Caco-2 (cell line): ENCODE results near the gene NR4A2. TPM values are rescaled to one million over a fixed set of nuclear protein-coding genes. Genes with fewer than 3 reads are reported as not detected.

Experiments
- BruUV-seq: library from RNA; stranded (reverse); fragments of 400-500 nt; replicated peaks from 2 replicates; lab custom pipeline; 2021; lab: Mats Ljungman, UMichigan
- CTCF ChIA-PET: fragments of 300-600 bp; sonication (Branson Sonifier 250); formaldehyde crosslinking; loops from one replicate; lab custom pipeline; 2022; ENCODE audit warnings: antibody characterized with exemption; lab: Charles Lee
- POLR2A ChIA-PET: fragments of 300-600 bp; sonication (Branson Sonifier 250); formaldehyde crosslinking; loops from one replicate; lab custom pipeline; 2022; ENCODE audit warnings: antibody characterized with exemption; lab: Charles Lee
- DNase-seq, 2 experiments: peaks; one replicate each; pipeline versions ENCODE4 v3.0.0 to v3.0.0-alpha.2; 2020 to 2022
- H3K27me3 ChIP-seq: replicated peaks from 2 replicates; pipeline ENCODE4 v1.6.0; 2011; ENCODE audit warnings: low read length; ENCODE audit not compliant: control insufficient read depth, insufficient read depth
- H3K36me3 ChIP-seq: 2 replicates; pipeline ENCODE4 v1.5.1; 2011; ENCODE audit warnings: low read length; ENCODE audit not compliant: control insufficient read depth, insufficient read depth
- H3K4me1 ChIP-seq: fragments of 250-450 bp; sonication (Bioruptor Pico); 2 replicates; pipeline ENCODE4 v1.5.1; 2020; ENCODE audit warnings: mild to moderate bottlenecking
- H3K4me3 ChIP-seq: 2 replicates; pipeline ENCODE4 v1.5.1; 2011; ENCODE audit warnings: low read depth, mild to moderate bottlenecking, control low read depth, low read length
- H3K9me3 ChIP-seq: fragments of 250-450 bp; sonication (Bioruptor Pico); 2 replicates; pipeline ENCODE4 v1.5.1; 2020; ENCODE audit warnings: mild to moderate bottlenecking, moderate library complexity
- H3K27ac Mint-ChIP-seq: one replicate; pipeline ENCODE4 v1.8.0; 2022; ENCODE audit warnings: mixed read lengths; ENCODE audit not compliant: unreplicated experiment
- H3K27me3 Mint-ChIP-seq: one replicate; pipeline ENCODE4 v1.8.0; 2022; ENCODE audit warnings: mixed read lengths; ENCODE audit not compliant: insufficient read depth, unreplicated experiment
- H3K36me3 Mint-ChIP-seq: one replicate; pipeline ENCODE4 v1.8.0; 2022; ENCODE audit warnings: mild to moderate bottlenecking, mixed read lengths; ENCODE audit not compliant: insufficient read depth, unreplicated experiment
- H3K4me1 Mint-ChIP-seq: one replicate; pipeline ENCODE4 v1.8.0; 2022; ENCODE audit warnings: low read depth, mixed read lengths; ENCODE audit not compliant: unreplicated experiment
- H3K4me3 Mint-ChIP-seq: one replicate; pipeline ENCODE4 v1.8.0; 2022; ENCODE audit warnings: mild to moderate bottlenecking, moderate library complexity, mixed read lengths; ENCODE audit not compliant: unreplicated experiment
- H3K9me3 Mint-ChIP-seq: one replicate; pipeline ENCODE4 v1.8.0; 2022; ENCODE audit warnings: mixed read lengths; ENCODE audit not compliant: unreplicated experiment
- CTCF ChIP-seq, 2 experiments: fragments of 200-600 bp in 1 of 2; IDR thresholded peaks; 1 replicate in 1 of 2; 2 replicates in 1 of 2; pipeline versions ENCODE4 v1.5.1 to v1.8.0; 2011 to 2022; ENCODE audit warnings: antibody characterized with exemption in 1 of 2, control low read depth in 1 of 2, inconsistent platforms in 1 of 2, low read depth in 1 of 2, low read length in 1 of 2, mild to moderate bottlenecking in 1 of 2, moderate library complexity in 1 of 2; ENCODE audit not compliant: insufficient read depth in 1 of 2, severe bottlenecking in 1 of 2, unreplicated experiment in 1 of 2
- intact Hi-C: fragments of 100-400 bp; cut with micrococcal nuclease; formaldehyde crosslinking; loops from one replicate; pipeline ENCODE4 v1.10.0; 2022; ENCODE audit not compliant: unreplicated experiment
- total RNA-seq: library from RNA; stranded (reverse); gene quantifications from 2 replicates; pipeline ENCODE4 v1.2.3, GENCODE V29; 2022

NR4A2 gene
- total RNA-seq, 1 experiment from 2014 or later: 0.91 TPM

- H3K4me3 ChIP-seq: peak overlapping the region; percentile 61
- Mint-ChIP-seq H3K4me1 (peaks cover 8% of the 10 kb centered on the region), H3K36me3 (peaks cover 37% of the 10 kb centered on the region), H3K27ac (peak overlapping the region; percentile 97), H3K27me3 (peaks cover 3% of the 10 kb centered on the region), H3K4me3 (peak overlapping the region; percentile 94), H3K9me3 (no peaks in the 10 kb centered on the region)
- no peak for TF ChIP-seq CTCF (IDR thresholded peaks at IDR 0.05; ENCODE audit: insufficient read depth in 1 of 2, low read depth in 1 of 2, low read length in 1 of 2, severe bottlenecking in 1 of 2, unreplicated experiment in 1 of 2)
- no peaks in the 10 kb centered on the region for H3K9me3 ChIP-seq
- intact Hi-C loops: loop anchor here (1.0 to 10.0 kb wide), 9 partner anchors 66 to 957 kb away; no protein-coding TSS in a partner anchor
- H3K4me1 ChIP-seq: no peaks in the 10 kb centered on the region
- ChIA-PET CTCF (interaction anchor here (0.5 to 1.6 kb wide), 12 partner anchors 65 to 1610 kb away, joined by 3 to 7 read pairs (median 3); no protein-coding TSS in a partner anchor), POLR2A (interaction anchor here (0.7 to 1.5 kb wide), 3 partner anchors 8 to 65 kb away, joined by 3 to 5 read pairs (median 5); no protein-coding TSS in a partner anchor)
- BruUV-seq: TSS peak; percentile 29
- peak; percentile 74 to 78 for DNase-seq
- no peaks in the 10 kb centered on the region for H3K27me3 ChIP-seq
- H3K36me3 ChIP-seq: no peaks in the 10 kb centered on the region
Measured at GRCh38 chr2:156334496-156335478, 2.3 kb upstream of the NR4A2 start.

GRCh38 chr2:156333951-156334495, 1.5 kb upstream of the NR4A2 start:
- ChIA-PET POLR2A (interaction anchor here (0.6 to 1.5 kb wide), 4 partner anchors 7 to 66 kb away, joined by 3 to 5 read pairs (median 4); no protein-coding TSS in a partner anchor), CTCF (interaction anchor here (0.5 to 1.6 kb wide), 7 partner anchors 66 to 1611 kb away, joined by 3 to 7 read pairs (median 3); no protein-coding TSS in a partner anchor)
- peak overlapping the region; percentile 61 for H3K4me3 ChIP-seq
- H3K9me3 ChIP-seq: no peaks in the 10 kb centered on the region
- H3K36me3 ChIP-seq: no peaks in the 10 kb centered on the region
- TF ChIP-seq CTCF (IDR thresholded peaks at IDR 0.05; ENCODE audit: insufficient read depth in 1 of 2, low read depth in 1 of 2, low read length in 1 of 2, severe bottlenecking in 1 of 2, unreplicated experiment in 1 of 2): peak in 1 of 2 experiments; percentile 13
- no peaks in the 10 kb centered on the region for H3K27me3 ChIP-seq
- intact Hi-C loops: loop anchor here (1.0 to 10.0 kb wide), 10 partner anchors 23 to 957 kb away; no protein-coding TSS in a partner anchor
- Mint-ChIP-seq H3K27ac (peak overlapping the region; percentile 97), H3K4me3 (peak overlapping the region; percentile 94), H3K27me3 (peaks cover 3% of the 10 kb centered on the region), H3K36me3 (peaks cover 37% of the 10 kb centered on the region), H3K4me1 (peaks cover 8% of the 10 kb centered on the region), H3K9me3 (no peaks in the 10 kb centered on the region)
- BruUV-seq: no TSS peak
- H3K4me1 ChIP-seq: no peaks in the 10 kb centered on the region
- DNase-seq: peak; percentile 53 to 54
